BE2C (cell line): ENCODE results near the gene ABHD12.

ENCODE experiments used
- DNase-seq: peaks from one replicate; pipeline ENCODE4 v3.0.0-alpha.2; 2020
- H3K27me3 ChIP-seq: fragments of 250-450 bp; sonication (Bioruptor Pico); 2 replicates; pipeline ENCODE4 v1.5.1; 2020; ENCODE audit warnings: mild to moderate bottlenecking
- H3K36me3 ChIP-seq: fragments of 250-450 bp; sonication (Bioruptor Pico); 2 replicates; pipeline ENCODE4 v1.5.1; 2020; ENCODE audit warnings: mild to moderate bottlenecking
- H3K4me1 ChIP-seq: fragments of 250-450 bp; sonication (Bioruptor Pico); 2 replicates; pipeline ENCODE4 v1.5.1; 2020
- H3K4me3 ChIP-seq: 2 replicates; pipeline ENCODE4 v1.5.1; 2011; ENCODE audit warnings: low read depth, low read length
- H3K9me3 ChIP-seq: fragments of 250-450 bp; sonication (Bioruptor Pico); 2 replicates; pipeline ENCODE4 v1.5.1; 2020
- CTCF ChIP-seq: IDR thresholded peaks from 2 replicates; pipeline ENCODE4 v1.5.1; 2012; ENCODE audit warnings: mild to moderate bottlenecking, low read depth, low read length

ABHD12 gene

GRCh38 chr20:25286917-25287316 lies 103.7 kb downstream of the ABHD12 start:
- H3K9me3 ChIP-seq = no peaks in the 10 kb centered on the region
- no peaks in the 10 kb centered on the region for H3K27me3 ChIP-seq
- H3K4me3 ChIP-seq = no peak overlapping the region
- no peak for TF ChIP-seq CTCF
- H3K36me3 ChIP-seq = peaks cover 71% of the 10 kb centered on the region
- peak; percentile 2 for DNase-seq
- peaks cover 8% of the 10 kb centered on the region for H3K4me1 ChIP-seq

DNA sequence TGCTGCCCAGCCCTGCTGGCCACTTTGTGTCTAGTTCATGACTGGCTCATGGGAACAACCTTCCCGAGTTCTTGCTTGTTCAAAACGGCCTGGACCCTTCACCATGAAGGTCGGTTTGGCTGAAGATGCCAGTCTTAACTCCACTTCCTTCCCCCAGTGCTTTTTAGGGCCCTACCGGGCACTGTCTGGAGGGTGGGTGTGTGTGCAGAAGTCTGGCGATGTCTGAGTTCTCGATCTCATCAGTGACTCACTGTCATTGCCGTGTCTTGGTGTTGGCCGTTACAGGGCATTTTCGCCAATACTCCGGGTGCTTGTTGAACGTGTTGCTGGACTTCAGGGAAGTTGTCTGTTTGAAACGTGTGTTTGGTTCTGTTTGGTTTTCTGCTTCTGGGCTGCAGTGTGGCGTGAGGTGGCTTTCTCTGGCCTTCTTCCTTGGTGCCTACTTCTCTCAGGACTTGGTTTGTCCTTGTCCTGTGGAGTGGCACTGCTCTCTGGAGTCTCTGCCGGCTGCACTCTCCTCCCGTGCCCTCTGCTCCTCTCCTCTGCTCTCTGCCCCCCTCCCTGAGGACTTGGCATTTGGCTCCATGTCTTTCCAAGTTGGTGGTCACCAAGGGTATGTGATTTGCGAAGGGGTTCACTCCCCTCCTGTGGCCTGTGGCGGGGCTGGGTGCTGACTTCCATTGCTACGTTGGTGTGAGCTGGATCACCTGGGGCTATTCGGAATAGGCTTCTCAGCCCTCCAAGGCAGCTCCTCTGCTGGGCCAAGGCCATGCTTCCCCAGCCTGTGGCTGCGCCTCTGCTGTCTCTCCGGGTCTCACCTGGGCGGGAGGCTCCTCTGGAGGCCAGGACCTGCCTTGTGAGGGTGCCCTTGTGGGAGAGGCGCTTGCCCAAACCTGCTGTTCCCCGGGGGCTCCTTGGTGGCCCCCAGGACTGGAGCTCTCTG lies 104.5 kb downstream of the ABHD12 start:
- Histone ChIP-seq H3K36me3 (peaks cover 75% of the 10 kb centered on the region), H3K9me3 (no peaks in the 10 kb centered on the region), H3K4me1 (peaks cover 3% of the 10 kb centered on the region), H3K27me3 (no peaks in the 10 kb centered on the region), H3K4me3 (no peak overlapping the region)
- no peak for TF ChIP-seq CTCF
- DNase-seq = peak; percentile 4

- DNase-seq = peak; percentile 18
- Histone ChIP-seq H3K4me1 (0 out of 2 replicates have a peak, but pooled peaks cover 3% of the 10 kb centered on the region), H3K36me3 (peaks cover 74% of the 10 kb centered on the region), H3K27me3 (no peaks in the 10 kb centered on the region), H3K9me3 (no peaks in the 10 kb centered on the region), H3K4me3 (no peak overlapping the region)
- peak; percentile 23; the same call in 1 of the 2 replicates for TF ChIP-seq CTCF
Measured at GRCh38 chr20:25285091-25285647, 105.5 kb downstream of the ABHD12 start.

DNA sequence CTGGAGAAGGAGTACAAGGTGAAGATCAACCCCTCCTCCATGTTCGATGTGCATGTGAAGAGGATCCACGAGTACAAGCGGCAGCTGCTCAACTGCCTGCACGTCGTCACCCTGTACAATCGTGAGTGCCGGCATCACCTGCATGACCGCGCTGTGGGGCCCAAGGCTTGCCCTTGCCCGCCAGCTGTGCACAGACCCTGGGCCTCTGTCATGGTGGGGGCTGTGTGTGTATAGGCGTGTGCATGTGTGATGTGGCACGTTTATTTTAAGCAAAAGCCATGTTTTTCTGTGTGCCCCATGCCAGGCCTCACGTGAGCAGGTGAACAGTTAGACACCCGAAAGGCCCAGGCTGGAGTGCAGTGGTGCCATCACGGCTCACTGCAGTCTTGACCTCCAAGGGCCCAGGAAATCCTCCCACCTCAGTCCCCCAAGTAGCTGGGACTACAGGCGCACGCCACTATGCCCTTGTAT lies 106.5 kb downstream of the ABHD12 start:
- Histone ChIP-seq H3K4me1 (peaks cover 6% of the 10 kb centered on the region), H3K4me3 (no peak overlapping the region), H3K36me3 (peaks cover 78% of the 10 kb centered on the region), H3K9me3 (no peaks in the 10 kb centered on the region), H3K27me3 (no peaks in the 10 kb centered on the region)
- peak; percentile 2 for DNase-seq
- TF ChIP-seq CTCF = no peak

DNA sequence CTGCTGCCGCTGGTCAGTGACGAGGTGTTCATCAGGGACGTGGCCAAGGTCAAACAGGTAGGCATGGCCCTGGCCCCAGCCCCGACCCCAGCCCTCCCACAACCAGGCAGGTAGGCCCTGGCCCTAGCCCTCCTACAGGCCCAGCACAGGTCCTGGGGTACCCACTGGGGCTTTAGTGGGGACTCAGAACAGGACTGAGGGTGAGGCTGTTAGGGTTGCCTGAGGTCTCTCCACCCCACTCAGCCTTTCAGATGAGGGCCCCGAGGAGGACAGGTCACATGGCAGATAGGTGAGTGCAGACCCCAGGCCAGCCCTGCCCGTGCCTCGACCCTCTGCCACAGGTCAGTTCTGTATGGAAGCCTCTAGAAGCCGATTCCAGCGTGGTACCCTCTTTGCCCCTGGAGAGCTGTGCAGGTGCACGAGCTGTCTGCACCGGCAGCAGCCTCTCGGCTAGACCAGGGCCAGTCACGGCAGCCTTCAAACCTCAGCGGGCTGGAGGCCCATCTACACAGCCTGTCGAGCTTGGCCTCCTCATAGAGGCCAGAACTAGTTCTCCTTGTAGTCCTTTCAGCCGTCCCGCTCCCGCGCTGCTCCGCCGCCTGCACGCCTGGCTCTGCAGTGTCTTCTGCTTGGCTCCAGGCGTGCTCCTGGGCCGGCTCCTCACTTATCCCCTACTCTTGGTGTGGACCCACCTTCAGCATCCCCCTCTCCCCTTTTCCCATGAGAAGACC lies 107.2 kb downstream of the ABHD12 start:
- Histone ChIP-seq H3K9me3 (no peaks in the 10 kb centered on the region), H3K4me3 (no peak overlapping the region), H3K27me3 (no peaks in the 10 kb centered on the region), H3K4me1 (peaks cover 6% of the 10 kb centered on the region), H3K36me3 (peaks cover 79% of the 10 kb centered on the region)
- peak; percentile 8 for DNase-seq
- no peak for TF ChIP-seq CTCF
